ENCODE data around the gene LCN6. TPM values are rescaled to one million over a fixed set of nuclear protein-coding genes. Genes with fewer than 3 reads are reported as not detected.

LCN6 gene
- total and polyA plus RNA-seq, 2 of the 13 experiments (the other 11 are each of a cell fraction or from before 2014, with no cell fraction given), result not detected

GRCh38 chr9:136728548-136729123 lies 19.7 kb downstream of the LCN6 start (continued):
- no peak for TF ChIP-seq ZKSCAN1 (IDR thresholded peaks at IDR 0.05; ENCODE audit: low read length)
- no peak for TF ChIP-seq LBX2 (CRISPR knock-in tag; IDR thresholded peaks at IDR 0.05; ENCODE audit: borderline replicate concordance)
- TF ChIP-seq NFE2L2 (IDR thresholded peaks at IDR 0.05; ENCODE audit: low read length), result no peak
- 0 out of 2 replicates have a peak, but pooled peaks have one; percentile 11 for TF ChIP-seq ISX (CRISPR knock-in tag; conservative IDR thresholded peaks at IDR 0.05)
- TF ChIP-seq SALL1 (CRISPR knock-in tag; IDR thresholded peaks at IDR 0.05), result no peak; the same call in 1 of the 2 replicates
- no peak for TF ChIP-seq NFIC (IDR thresholded peaks at IDR 0.05; ENCODE audit: low read length)
- no peak for TF ChIP-seq MZF1 (CRISPR knock-in tag; IDR thresholded peaks at IDR 0.05; ENCODE audit: borderline replicate concordance)
- no peak for TF ChIP-seq ZNF703 (CRISPR knock-in tag; IDR thresholded peaks at IDR 0.05; ENCODE audit: borderline replicate concordance)
- no peak for TF ChIP-seq TBL1XR1 (IDR thresholded peaks at IDR 0.05; ENCODE audit: borderline replicate concordance, low read length, partially characterized antibody)
- TF ChIP-seq ERF (CRISPR knock-in tag; IDR thresholded peaks at IDR 0.05), result peak; percentile 14; the same call in 1 of the 2 replicates
- no peak for TF ChIP-seq ATAD3A (CRISPR knock-in tag; IDR thresholded peaks at IDR 0.05)
- peak; percentile 28; the same call in 1 of the 2 replicates for TF ChIP-seq YEATS2 (CRISPR knock-in tag; IDR thresholded peaks at IDR 0.05; ENCODE audit: borderline replicate concordance)
- TF ChIP-seq HDAC1 (CRISPR knock-in tag; IDR thresholded peaks at IDR 0.05), result no peak
- TF ChIP-seq ZNF850 (CRISPR knock-in tag; conservative IDR thresholded peaks at IDR 0.05), result peak; percentile 97
- TF ChIP-seq NFRKB (IDR thresholded peaks at IDR 0.05), result no peak
- no peak for TF ChIP-seq CBX1 (IDR thresholded peaks at IDR 0.05; ENCODE audit: low read depth)
- TF ChIP-seq RBM39 (IDR thresholded peaks at IDR 0.05; ENCODE audit: low read depth, low read length, poor library complexity, severe bottlenecking), result peak; percentile 11
